ENCODE measurements around the gene MEGF10.

GRCh38 chr5:127411381-127411780 lies 120.8 kb downstream of the MEGF10 start:
- TF ChIP-seq TAF1 (IDR thresholded peaks at IDR 0.05; ENCODE audit: low read depth) (no peak), CTCF (IDR thresholded peaks at IDR 0.05; ENCODE audit: poor library complexity, severe bottlenecking) (no peak)

All from neural cell (in vitro differentiated cells).